Measurements from ENCODE around the gene USP37.

The USP37 gene

GRCh38 chr2:218472988-218473387, 95.2 kb downstream of the USP37 start:
- CTCF ChIA-PET: interaction anchor here (1.3 kb wide), 1 partner anchor 18 kb away, joined by 3 read pairs; no protein-coding TSS in a partner anchor
- POLR2A ChIA-PET: no interaction called here

GRCh38 chr2:218471982-218472381, 96.2 kb downstream of the USP37 start:
- POLR2A ChIA-PET: no interaction called here

More at GRCh38 chr2:218472988-218473387, 95.2 kb downstream of the USP37 start:
- TF ChIP-seq, protein P1, sequence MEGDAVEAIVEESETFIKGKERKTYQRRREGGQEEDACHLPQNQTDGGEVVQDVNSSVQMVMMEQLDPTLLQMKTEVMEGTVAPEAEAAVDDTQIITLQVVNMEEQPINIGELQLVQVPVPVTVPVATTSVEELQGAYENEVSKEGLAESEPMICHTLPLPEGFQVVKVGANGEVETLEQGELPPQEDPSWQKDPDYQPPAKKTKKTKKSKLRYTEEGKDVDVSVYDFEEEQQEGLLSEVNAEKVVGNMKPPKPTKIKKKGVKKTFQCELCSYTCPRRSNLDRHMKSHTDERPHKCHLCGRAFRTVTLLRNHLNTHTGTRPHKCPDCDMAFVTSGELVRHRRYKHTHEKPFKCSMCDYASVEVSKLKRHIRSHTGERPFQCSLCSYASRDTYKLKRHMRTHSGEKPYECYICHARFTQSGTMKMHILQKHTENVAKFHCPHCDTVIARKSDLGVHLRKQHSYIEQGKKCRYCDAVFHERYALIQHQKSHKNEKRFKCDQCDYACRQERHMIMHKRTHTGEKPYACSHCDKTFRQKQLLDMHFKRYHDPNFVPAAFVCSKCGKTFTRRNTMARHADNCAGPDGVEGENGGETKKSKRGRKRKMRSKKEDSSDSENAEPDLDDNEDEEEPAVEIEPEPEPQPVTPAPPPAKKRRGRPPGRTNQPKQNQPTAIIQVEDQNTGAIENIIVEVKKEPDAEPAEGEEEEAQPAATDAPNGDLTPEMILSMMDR (IDR thresholded peaks at IDR 0.05; ENCODE audit: control extremely low read depth, extremely low read depth, low read depth, missing control alignments): no peak
- no peak for DNase-seq (ENCODE audit: extremely low spot score)

GRCh38 chr2:218471036-218471435, 97.1 kb downstream of the USP37 start:
- TF ChIP-seq, protein P1 (IDR thresholded peaks at IDR 0.05; ENCODE audit: control extremely low read depth, extremely low read depth, low read depth, missing control alignments): no peak
- ChIA-PET CTCF (interaction anchor here (0.8 to 1.5 kb wide), 6 partner anchors 9 to 216 kb away, joined by 3 to 6 read pairs (median 4); no protein-coding TSS in a partner anchor), POLR2A (no interaction called here)
- no peak for DNase-seq (ENCODE audit: extremely low spot score)

More at GRCh38 chr2:218471982-218472381, 96.2 kb downstream of the USP37 start:
- DNase-seq (ENCODE audit: extremely low spot score): no peak
- TF ChIP-seq, protein P1 (IDR thresholded peaks at IDR 0.05; ENCODE audit: control extremely low read depth, extremely low read depth, low read depth, missing control alignments): no peak
- CTCF ChIA-PET: interaction anchor here (0.8 to 1.5 kb wide), 5 partner anchors 9 to 200 kb away, joined by 3 to 6 read pairs (median 3); no protein-coding TSS in a partner anchor

- TF ChIP-seq, protein P1 (IDR thresholded peaks at IDR 0.05; ENCODE audit: control extremely low read depth, extremely low read depth, low read depth, missing control alignments): no peak
- POLR2A ChIA-PET: no interaction called here
- DNase-seq (ENCODE audit: extremely low spot score): no peak
- CTCF ChIA-PET: interaction anchor here (1.1 to 1.5 kb wide), 2 partner anchors 10 to 217 kb away, joined by 4 to 6 read pairs; no protein-coding TSS in a partner anchor
These were observed 97.7 kb downstream of the USP37 start for GRCh38 chr2:218470448-218470847.

GRCh38 chr2:218465987-218466633, 102.0 kb downstream of the USP37 start:
- ChIA-PET POLR2A (no interaction called here), CTCF (interaction anchor here (0.8 to 2.0 kb wide), 14 partner anchors 8 to 214 kb away, joined by 3 to 10 read pairs (median 3); no protein-coding TSS in a partner anchor)
- TF ChIP-seq, protein P1 (IDR thresholded peaks at IDR 0.05; ENCODE audit: control extremely low read depth, extremely low read depth, low read depth, missing control alignments): peak; percentile 18
- DNase-seq (ENCODE audit: extremely low spot score): no peak

GRCh38 chr2:218458598-218458997, 109.6 kb downstream of the USP37 start:
- ChIA-PET CTCF (interaction anchor here (0.7 to 0.9 kb wide), 2 partner anchors 36 to 53 kb away, joined by 3 to 4 read pairs; no protein-coding TSS in a partner anchor), POLR2A (no interaction called here)
- TF ChIP-seq, protein P1 (IDR thresholded peaks at IDR 0.05; ENCODE audit: control extremely low read depth, extremely low read depth, low read depth, missing control alignments): no peak
- DNase-seq (ENCODE audit: extremely low spot score): no peak
